ENCODE measurements around the gene DDX41. TPM values are rescaled to one million over a fixed set of nuclear protein-coding genes. Genes with fewer than 3 reads are reported as not detected.
"Not testable (repeated sequence)": the region's sequence is repeated elsewhere in the genome, so short reads cannot be mapped to it uniquely, and the experiment has no call there.

The DDX41 gene
- total and polyA plus RNA-seq, 2 donors: 27.4 to 65.6 TPM

- H3K36me3 ChIP-seq (ENCODE audit: insufficient read depth); DNase-seq (ENCODE audit: extremely low spot score); H3K4me3 ChIP-seq (ENCODE audit: low read depth, low read length); H3K27ac ChIP-seq (ENCODE audit: low read depth); H3K4me1 ChIP-seq (ENCODE audit: insufficient read depth): not testable (repeated sequence)
- WGBS: 85% methylated on average over 3 of the region's 3 CpGs
Measured at GRCh38 chr5:177485753-177486152, 31.0 kb downstream of the DDX41 start.

GRCh38 chr5:177484902-177485549 is 31.7 kb downstream of the DDX41 start:
- DNase-seq (ENCODE audit: extremely low spot score): no peak
- H3K4me3 ChIP-seq (ENCODE audit: low read depth, low read length): no peak overlapping the region
- WGBS: 63% methylated on average over 13 of the region's 13 CpGs
- H3K36me3 ChIP-seq (ENCODE audit: insufficient read depth): no peaks in the 10 kb centered on the region
- no peak overlapping the region for H3K27ac ChIP-seq (ENCODE audit: low read depth)
- H3K4me1 ChIP-seq (ENCODE audit: insufficient read depth): no peaks in the 10 kb centered on the region

- Histone ChIP-seq H3K4me1 (ENCODE audit: insufficient read depth) (no peaks in the 10 kb centered on the region), H3K4me3 (ENCODE audit: low read depth, low read length) (no peak overlapping the region), H3K27ac (ENCODE audit: low read depth) (no peak overlapping the region), H3K36me3 (ENCODE audit: insufficient read depth) (no peaks in the 10 kb centered on the region)
- 69% methylated on average over 22 of the region's 22 CpGs for WGBS
- no peak for DNase-seq (ENCODE audit: extremely low spot score)
Measured at GRCh38 chr5:177483994-177484901, 32.5 kb downstream of the DDX41 start.

- Histone ChIP-seq H3K27ac (ENCODE audit: low read depth) (no peak overlapping the region), H3K36me3 (ENCODE audit: insufficient read depth) (no peaks in the 10 kb centered on the region)
- no peak for DNase-seq (ENCODE audit: extremely low spot score)
Measured at GRCh38 chr5:177483042-177483441, 33.7 kb downstream of the DDX41 start.

GRCh38 chr5:177482359-177482795 is 34.4 kb downstream of the DDX41 start:
- H3K27ac ChIP-seq (ENCODE audit: low read depth): no peak overlapping the region
- H3K36me3 ChIP-seq (ENCODE audit: insufficient read depth): no peaks in the 10 kb centered on the region
- H3K4me1 ChIP-seq (ENCODE audit: insufficient read depth): no peaks in the 10 kb centered on the region
- no peak for DNase-seq (ENCODE audit: extremely low spot score)
- WGBS: 73% methylated on average over 10 of the region's 10 CpGs
- no peak overlapping the region for H3K4me3 ChIP-seq (ENCODE audit: low read depth, low read length)

More at GRCh38 chr5:177483042-177483441, 33.7 kb downstream of the DDX41 start:
- H3K4me3 ChIP-seq (ENCODE audit: low read depth, low read length): no peak overlapping the region
- WGBS: 86% methylated on average over 9 of the region's 9 CpGs
- H3K4me1 ChIP-seq (ENCODE audit: insufficient read depth): no peaks in the 10 kb centered on the region

GRCh38 chr5:177479774-177480173 is 37.0 kb downstream of the DDX41 start:
- peak overlapping the region; percentile 66 for H3K27ac ChIP-seq (ENCODE audit: low read depth)
- H3K4me1 ChIP-seq (ENCODE audit: insufficient read depth): no peaks in the 10 kb centered on the region
- DNase-seq (ENCODE audit: extremely low spot score): no peak
- no peak overlapping the region for H3K4me3 ChIP-seq (ENCODE audit: low read depth, low read length)
- H3K36me3 ChIP-seq (ENCODE audit: insufficient read depth): no peaks in the 10 kb centered on the region
- 27% methylated on average over 14 of the region's 14 CpGs for WGBS

GRCh38 chr5:177478711-177479646 is 37.8 kb downstream of the DDX41 start:
- Histone ChIP-seq H3K27ac (ENCODE audit: low read depth) (peak overlapping the region; percentile 55), H3K4me1 (ENCODE audit: insufficient read depth) (no peaks in the 10 kb centered on the region), H3K4me3 (ENCODE audit: low read depth, low read length) (no peak overlapping the region), H3K36me3 (ENCODE audit: insufficient read depth) (no peaks in the 10 kb centered on the region)
- no peak for DNase-seq (ENCODE audit: extremely low spot score)
- 22% methylated on average over 18 of the region's 18 CpGs for whole genome bisulfite sequencing

GRCh38 chr5:177477701-177478477 is 38.9 kb downstream of the DDX41 start:
- no peak for DNase-seq (ENCODE audit: extremely low spot score)
- Histone ChIP-seq H3K36me3 (ENCODE audit: insufficient read depth) (no peaks in the 10 kb centered on the region), H3K27ac (ENCODE audit: low read depth) (no peak overlapping the region), H3K4me3 (ENCODE audit: low read depth, low read length) (no peak overlapping the region), H3K4me1 (ENCODE audit: insufficient read depth) (no peaks in the 10 kb centered on the region)
- WGBS: 87% methylated on average over 13 of the region's 13 CpGs

GRCh38 chr5:177476531-177477233 is 40.1 kb downstream of the DDX41 start:
- Histone ChIP-seq H3K36me3 (ENCODE audit: insufficient read depth) (no peaks in the 10 kb centered on the region), H3K27ac (ENCODE audit: low read depth) (no peak overlapping the region), H3K4me1 (ENCODE audit: insufficient read depth) (no peaks in the 10 kb centered on the region), H3K4me3 (ENCODE audit: low read depth, low read length) (no peak overlapping the region)
- WGBS: 50% methylated on average over 18 of the region's 18 CpGs
- DNase-seq (ENCODE audit: extremely low spot score): no peak

- 45% methylated on average over 11 of the region's 11 CpGs for WGBS
- H3K36me3 ChIP-seq (ENCODE audit: insufficient read depth): no peaks in the 10 kb centered on the region
- no peak overlapping the region for H3K4me3 ChIP-seq (ENCODE audit: low read depth, low read length)
- H3K4me1 ChIP-seq (ENCODE audit: insufficient read depth): no peaks in the 10 kb centered on the region
- H3K27ac ChIP-seq (ENCODE audit: low read depth): no peak overlapping the region
- no peak for DNase-seq (ENCODE audit: extremely low spot score)
Measured at GRCh38 chr5:177475563-177476427, 41.0 kb downstream of the DDX41 start.

- WGBS: 27% methylated on average over 4 of the region's 4 CpGs
- H3K36me3 ChIP-seq (ENCODE audit: insufficient read depth): no peaks in the 10 kb centered on the region
- no peaks in the 10 kb centered on the region for H3K4me1 ChIP-seq (ENCODE audit: insufficient read depth)
- no peak for DNase-seq (ENCODE audit: extremely low spot score)
- H3K4me3 ChIP-seq (ENCODE audit: low read depth, low read length): no peak overlapping the region
- no peak overlapping the region for H3K27ac ChIP-seq (ENCODE audit: low read depth)
Measured at GRCh38 chr5:177474846-177475562, 41.8 kb downstream of the DDX41 start.

All from urinary bladder (tissue), 4 donors.